ENCODE results near the gene GRM3. TPM values are rescaled to one million over a fixed set of nuclear protein-coding genes. Genes with fewer than 3 reads are reported as not detected.

Gene GRM3
- total and polyA plus RNA-seq, 2 donors (not counting 1 experiment from before 2014, with no cell fraction given) = not detected

DNA sequence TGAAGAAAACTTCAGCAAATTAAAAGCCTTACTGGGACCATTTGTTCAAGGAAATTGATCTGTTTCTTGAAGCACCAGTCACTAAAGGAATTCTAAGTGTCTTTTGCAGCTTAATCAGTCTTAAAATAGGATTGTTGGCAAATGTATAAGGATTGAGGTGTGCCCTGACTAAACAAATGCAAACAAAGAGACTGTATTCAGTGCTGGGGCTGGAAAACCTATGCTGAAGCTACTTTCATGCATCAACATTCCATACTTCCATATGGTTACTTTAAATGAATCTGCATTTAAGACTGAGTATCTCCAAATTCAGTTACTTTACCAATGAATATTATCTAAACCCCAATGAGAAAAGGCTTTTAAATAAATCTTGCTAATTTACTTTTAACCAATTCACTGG is 232.4 kb downstream of the GRM3 start:
- H3K79me2 ChIP-seq (ENCODE audit: control insufficient read depth, insufficient read depth, low read length) = no peaks in the 10 kb centered on the region
- DNase-seq (ENCODE audit: low read depth in 2 of 2) = no peak
- H3K4me2 ChIP-seq (ENCODE audit: extremely low read depth, insufficient read depth, low read length) = no peak overlapping the region
- H3K4me3 ChIP-seq (replicated peaks in 1 of 4; ENCODE audit: control extremely low read depth in 1 of 4, insufficient read depth in 1 of 4, low read depth in 3 of 4, low read length in 4 of 4) = no peak overlapping the region
- no peaks in the 10 kb centered on the region for H3K9me3 ChIP-seq (ENCODE audit: control insufficient read depth, insufficient read depth, low read depth, low read length)
- no peaks in the 10 kb centered on the region for H3K36me3 ChIP-seq (ENCODE audit: control insufficient read depth, insufficient read depth, low read length)
- H2AFZ ChIP-seq (ENCODE audit: low read length) = no peak overlapping the region
- H3K27ac ChIP-seq (ENCODE audit: insufficient read depth, low read length) = no peak overlapping the region
- H3K9ac ChIP-seq (ENCODE audit: insufficient read depth, low read length) = no peak overlapping the region
- H3K27me3 ChIP-seq (ENCODE audit: control insufficient read depth, insufficient read depth, low read length) = no peaks in the 10 kb centered on the region
- TF ChIP-seq, protein P1, sequence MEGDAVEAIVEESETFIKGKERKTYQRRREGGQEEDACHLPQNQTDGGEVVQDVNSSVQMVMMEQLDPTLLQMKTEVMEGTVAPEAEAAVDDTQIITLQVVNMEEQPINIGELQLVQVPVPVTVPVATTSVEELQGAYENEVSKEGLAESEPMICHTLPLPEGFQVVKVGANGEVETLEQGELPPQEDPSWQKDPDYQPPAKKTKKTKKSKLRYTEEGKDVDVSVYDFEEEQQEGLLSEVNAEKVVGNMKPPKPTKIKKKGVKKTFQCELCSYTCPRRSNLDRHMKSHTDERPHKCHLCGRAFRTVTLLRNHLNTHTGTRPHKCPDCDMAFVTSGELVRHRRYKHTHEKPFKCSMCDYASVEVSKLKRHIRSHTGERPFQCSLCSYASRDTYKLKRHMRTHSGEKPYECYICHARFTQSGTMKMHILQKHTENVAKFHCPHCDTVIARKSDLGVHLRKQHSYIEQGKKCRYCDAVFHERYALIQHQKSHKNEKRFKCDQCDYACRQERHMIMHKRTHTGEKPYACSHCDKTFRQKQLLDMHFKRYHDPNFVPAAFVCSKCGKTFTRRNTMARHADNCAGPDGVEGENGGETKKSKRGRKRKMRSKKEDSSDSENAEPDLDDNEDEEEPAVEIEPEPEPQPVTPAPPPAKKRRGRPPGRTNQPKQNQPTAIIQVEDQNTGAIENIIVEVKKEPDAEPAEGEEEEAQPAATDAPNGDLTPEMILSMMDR (conservative IDR thresholded peaks at IDR 0.05 in 1 of 2, IDR thresholded peaks at IDR 0.05 in 1 of 2; ENCODE audit: low read depth in 1 of 2, low read length in 2 of 2) = no peak
- TF ChIP-seq EZH2 (IDR thresholded peaks at IDR 0.05; ENCODE audit: low read length, missing control alignments) = no peak
- H4K20me1 ChIP-seq (ENCODE audit: control insufficient read depth, extremely low read depth, insufficient read depth, low read length) = no peaks in the 10 kb centered on the region
- H3K4me1 ChIP-seq (ENCODE audit: control insufficient read depth, extremely low read depth, insufficient read depth, low read length) = no peaks in the 10 kb centered on the region

- Histone ChIP-seq H3K4me1 (ENCODE audit: control insufficient read depth, extremely low read depth, insufficient read depth, low read length) (no peaks in the 10 kb centered on the region), H3K27me3 (ENCODE audit: control insufficient read depth, insufficient read depth, low read length) (no peaks in the 10 kb centered on the region), H3K27ac (ENCODE audit: insufficient read depth, low read length) (no peak overlapping the region), H3K36me3 (ENCODE audit: control insufficient read depth, insufficient read depth, low read length) (no peaks in the 10 kb centered on the region), H3K9me3 (ENCODE audit: control insufficient read depth, insufficient read depth, low read depth, low read length) (no peaks in the 10 kb centered on the region), H3K9ac (ENCODE audit: insufficient read depth, low read length) (no peak overlapping the region), H4K20me1 (ENCODE audit: control insufficient read depth, extremely low read depth, insufficient read depth, low read length) (no peaks in the 10 kb centered on the region), H3K4me3 (replicated peaks in 1 of 4; ENCODE audit: control extremely low read depth in 1 of 4, insufficient read depth in 1 of 4, low read depth in 3 of 4, low read length in 4 of 4) (no peak overlapping the region), H3K79me2 (ENCODE audit: control insufficient read depth, insufficient read depth, low read length) (no peaks in the 10 kb centered on the region), H3K4me2 (ENCODE audit: extremely low read depth, insufficient read depth, low read length) (no peak overlapping the region), H2AFZ (ENCODE audit: low read length) (no peak overlapping the region)
- no peak for DNase-seq (ENCODE audit: low read depth in 2 of 2)
- TF ChIP-seq EZH2 (IDR thresholded peaks at IDR 0.05; ENCODE audit: low read length, missing control alignments) = no peak
- TF ChIP-seq, protein P1 (conservative IDR thresholded peaks at IDR 0.05 in 1 of 2, IDR thresholded peaks at IDR 0.05 in 1 of 2; ENCODE audit: low read depth in 1 of 2, low read length in 2 of 2) = no peak
Observed at GRCh38 chr7:86884152-86884551, 240.4 kb downstream of the GRM3 start.

DNA sequence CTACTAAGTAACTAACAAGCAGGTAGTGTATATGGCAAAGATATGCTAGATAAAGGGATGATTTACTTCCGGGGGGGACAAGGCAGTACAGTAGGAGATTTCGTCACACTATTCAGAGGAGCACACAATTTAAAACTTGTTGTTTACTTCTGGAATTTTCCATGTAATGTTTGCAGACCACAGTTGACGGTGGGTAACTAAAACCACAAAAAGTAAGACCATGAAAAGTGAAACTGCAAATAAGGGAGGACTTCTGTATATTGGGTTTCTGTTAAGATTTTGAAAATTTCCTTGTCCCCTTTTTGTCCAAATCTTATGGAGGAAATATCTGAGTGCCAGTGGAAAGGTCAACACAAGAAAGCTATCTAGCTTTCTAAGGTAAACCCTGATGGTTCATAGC is 245.8 kb downstream of the GRM3 start:
- H3K9me3 ChIP-seq (ENCODE audit: control insufficient read depth, insufficient read depth, low read depth, low read length) = no peaks in the 10 kb centered on the region
- H2AFZ ChIP-seq (ENCODE audit: low read length) = no peak overlapping the region
- no peak overlapping the region for H3K4me2 ChIP-seq (ENCODE audit: extremely low read depth, insufficient read depth, low read length)
- H4K20me1 ChIP-seq (ENCODE audit: control insufficient read depth, extremely low read depth, insufficient read depth, low read length) = no peaks in the 10 kb centered on the region
- TF ChIP-seq, protein P1 (conservative IDR thresholded peaks at IDR 0.05 in 1 of 2, IDR thresholded peaks at IDR 0.05 in 1 of 2; ENCODE audit: low read depth in 1 of 2, low read length in 2 of 2) = no peak
- TF ChIP-seq EZH2 (IDR thresholded peaks at IDR 0.05; ENCODE audit: low read length, missing control alignments) = no peak
- H3K79me2 ChIP-seq (ENCODE audit: control insufficient read depth, insufficient read depth, low read length) = no peaks in the 10 kb centered on the region
- H3K4me1 ChIP-seq (ENCODE audit: control insufficient read depth, extremely low read depth, insufficient read depth, low read length) = no peaks in the 10 kb centered on the region
- H3K27me3 ChIP-seq (ENCODE audit: control insufficient read depth, insufficient read depth, low read length) = no peaks in the 10 kb centered on the region
- H3K4me3 ChIP-seq (replicated peaks in 1 of 4; ENCODE audit: control extremely low read depth in 1 of 4, insufficient read depth in 1 of 4, low read depth in 3 of 4, low read length in 4 of 4) = no peak overlapping the region
- DNase-seq (ENCODE audit: low read depth in 2 of 2) = no peak
- H3K36me3 ChIP-seq (ENCODE audit: control insufficient read depth, insufficient read depth, low read length) = no peaks in the 10 kb centered on the region
- no peak overlapping the region for H3K9ac ChIP-seq (ENCODE audit: insufficient read depth, low read length)
- no peak overlapping the region for H3K27ac ChIP-seq (ENCODE audit: insufficient read depth, low read length)
